ENCODE results near the gene SREBF1.

SREBF1 gene

DNA sequence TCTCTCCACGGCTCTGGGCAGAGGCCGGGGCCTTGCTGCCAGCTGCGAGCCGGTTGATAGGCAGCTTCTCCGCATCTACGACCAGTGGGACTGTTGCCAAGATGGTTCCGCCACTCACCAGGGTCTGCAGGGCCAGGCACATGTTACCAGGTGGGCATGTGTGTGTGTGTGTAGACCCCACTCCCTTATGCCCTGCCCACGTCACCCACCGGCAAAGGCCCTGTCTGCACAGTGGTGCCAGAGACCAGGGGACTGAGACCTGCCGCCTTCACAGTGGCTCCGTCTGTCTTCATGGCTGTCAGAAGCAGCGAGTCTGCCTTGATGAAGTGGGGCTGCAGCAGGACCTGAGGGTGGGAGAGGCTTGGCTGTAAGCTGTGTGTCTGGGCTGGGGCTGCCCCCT, 17.7 kb downstream of the SREBF1 start:
- Mint-ChIP-seq H3K36me3 (peaks cover 56% of the 10 kb centered on the region), H3K4me3 (no peak overlapping the region), H3K27me3 (no peaks in the 10 kb centered on the region), H3K27ac (no peak overlapping the region), H3K9me3 (no peaks in the 10 kb centered on the region), H3K4me1 (peaks cover 61% of the 10 kb centered on the region)
- CTCF ChIA-PET = interaction anchor here (2.0 kb wide), 2 partner anchors 8 to 42 kb away, joined by 8 to 15 read pairs; no protein-coding TSS in a partner anchor
- no peak for DNase-seq

DNA sequence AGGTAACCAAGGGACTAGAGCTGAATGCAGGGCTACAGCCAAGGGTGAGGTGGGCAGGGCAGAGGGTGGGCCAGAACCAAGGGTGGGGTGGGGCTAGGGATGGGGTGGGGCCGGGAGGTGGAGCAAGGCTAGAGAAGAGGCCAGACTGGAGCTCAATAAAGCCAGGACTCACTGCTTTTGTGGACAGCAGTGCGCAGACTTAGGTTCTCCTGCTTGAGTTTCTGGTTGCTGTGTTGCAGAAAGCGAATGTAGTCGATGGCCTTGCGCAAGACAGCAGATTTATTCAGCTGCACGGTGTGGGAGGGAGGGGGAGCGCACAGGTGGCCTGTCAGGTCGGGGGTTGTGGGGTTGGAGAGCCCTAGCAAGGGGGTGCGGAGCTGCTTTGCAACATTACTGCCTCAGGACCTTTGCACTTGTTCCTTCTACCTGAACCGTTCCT, 18.7 kb downstream of the SREBF1 start:
- Mint-ChIP-seq H3K36me3 (peaks cover 59% of the 10 kb centered on the region), H3K4me1 (peaks cover 59% of the 10 kb centered on the region), H3K4me3 (no peak overlapping the region), H3K27me3 (no peaks in the 10 kb centered on the region), H3K27ac (no peak overlapping the region), H3K9me3 (no peaks in the 10 kb centered on the region)
- CTCF ChIA-PET = interaction anchor here (0.9 kb wide), 1 partner anchor 30 kb away, joined by 3 read pairs; no protein-coding TSS in a partner anchor
- peak; percentile 35 for DNase-seq

- Mint-ChIP-seq H3K4me3 (no peak overlapping the region), H3K36me3 (peaks cover 60% of the 10 kb centered on the region), H3K4me1 (peaks cover 57% of the 10 kb centered on the region), H3K27ac (peak overlapping the region; percentile 42), H3K27me3 (no peaks in the 10 kb centered on the region), H3K9me3 (no peaks in the 10 kb centered on the region)
- CTCF ChIA-PET = interaction anchor here (0.9 kb wide), 1 partner anchor 31 kb away, joined by 3 read pairs; no protein-coding TSS in a partner anchor
- DNase-seq = no peak
These were observed 19.2 kb downstream of the SREBF1 start for GRCh38 chr17:17817552-17817947.

DNA sequence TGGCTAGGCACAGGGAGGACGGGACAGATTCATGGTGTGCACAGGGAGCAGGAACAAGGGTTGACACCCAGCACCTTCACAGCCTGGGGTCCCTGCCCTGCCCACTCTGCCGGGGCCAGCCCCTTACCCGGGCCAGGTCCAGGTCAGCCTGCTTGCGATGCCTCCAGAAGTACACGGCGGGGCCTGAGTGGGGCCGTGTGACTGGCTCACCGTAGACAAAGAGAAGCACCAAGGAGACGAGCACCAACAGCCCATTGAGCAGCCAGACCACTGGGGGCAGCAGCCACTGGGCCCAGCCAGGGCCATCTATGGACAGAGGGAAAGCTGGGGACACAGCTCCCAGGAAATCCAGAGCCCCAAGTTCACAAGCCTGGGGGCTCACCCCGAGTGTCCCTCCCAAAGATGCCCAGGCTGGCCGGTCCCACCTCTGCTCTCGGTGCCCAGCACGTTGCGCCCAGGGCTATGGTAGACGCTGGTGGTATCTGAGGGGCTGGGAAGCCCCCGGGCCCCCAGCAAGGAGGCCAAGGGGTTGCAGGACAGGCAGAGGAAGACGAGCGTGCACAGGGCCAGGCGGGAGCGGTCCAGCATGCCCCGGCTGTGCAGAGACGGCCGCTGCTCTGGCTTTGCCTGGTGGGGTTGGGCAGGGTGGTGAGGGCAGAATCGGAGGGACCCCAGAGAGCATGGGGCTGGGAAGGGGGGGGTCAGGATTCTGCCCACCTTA, 19.8 kb downstream of the SREBF1 start:
- DNase-seq = no peak
- Mint-ChIP-seq H3K27me3 (no peaks in the 10 kb centered on the region), H3K27ac (no peak overlapping the region), H3K36me3 (peaks cover 56% of the 10 kb centered on the region), H3K4me3 (no peak overlapping the region), H3K4me1 (peaks cover 55% of the 10 kb centered on the region), H3K9me3 (no peaks in the 10 kb centered on the region)
- CTCF ChIA-PET = interaction anchor here (5.9 kb wide), 1 partner anchor 41 kb away, joined by 95 read pairs; no protein-coding TSS in a partner anchor

GRCh38 chr17:17816240-17816814, 20.5 kb downstream of the SREBF1 start:
- H3K4me1 Mint-ChIP-seq = peaks cover 51% of the 10 kb centered on the region
- H3K27me3 Mint-ChIP-seq = no peaks in the 10 kb centered on the region
- H3K4me3 Mint-ChIP-seq = no peak overlapping the region
- DNase-seq = no peak
- H3K27ac Mint-ChIP-seq = no peak overlapping the region
- peaks cover 62% of the 10 kb centered on the region for H3K36me3 Mint-ChIP-seq
- CTCF ChIA-PET = interaction anchor here (5.9 kb wide), 1 partner anchor 41 kb away, joined by 95 read pairs; no protein-coding TSS in a partner anchor
- H3K9me3 Mint-ChIP-seq = no peaks in the 10 kb centered on the region

DNA sequence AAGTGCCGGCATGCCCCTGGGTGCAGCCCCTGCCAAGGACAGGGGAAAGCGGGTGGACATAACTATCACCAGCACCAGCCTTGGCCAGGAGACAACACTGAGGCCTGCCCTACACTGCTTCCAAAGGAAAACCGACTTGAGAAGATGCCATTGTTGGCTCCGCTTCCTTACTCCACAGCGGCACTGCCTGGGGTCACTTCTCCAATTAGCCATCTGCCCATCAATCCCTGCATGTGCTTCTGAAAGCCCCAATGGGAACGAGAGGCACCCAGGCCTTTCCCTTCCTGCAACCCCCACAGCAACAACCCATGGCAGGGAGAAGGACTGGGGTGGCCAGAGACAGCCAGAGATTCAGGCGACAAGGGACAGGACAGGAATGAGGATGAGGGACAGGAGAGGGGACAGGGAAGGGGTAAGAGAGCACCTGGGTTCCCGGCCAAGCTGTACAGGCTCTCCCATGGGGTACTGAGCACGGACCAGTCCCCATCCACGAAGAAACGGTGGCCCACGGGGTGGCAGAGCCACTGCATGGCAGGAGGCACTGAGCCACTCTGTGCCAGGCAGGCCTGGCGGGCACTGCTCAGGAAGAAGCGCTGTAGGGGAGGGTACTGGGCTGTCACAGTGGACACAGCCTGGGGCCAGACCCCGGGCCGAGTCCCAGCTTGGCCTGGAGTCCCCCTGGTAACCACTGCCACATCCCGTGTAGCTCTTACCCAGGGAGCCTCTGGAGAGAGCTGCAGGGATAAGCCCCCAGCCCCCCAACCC, 21.2 kb downstream of the SREBF1 start:
- H3K27ac Mint-ChIP-seq = peak overlapping the region; percentile 65
- no peak overlapping the region for H3K4me3 Mint-ChIP-seq
- no peaks in the 10 kb centered on the region for H3K9me3 Mint-ChIP-seq
- CTCF ChIA-PET = interaction anchor here (5.9 kb wide), 1 partner anchor 42 kb away, joined by 95 read pairs; no protein-coding TSS in a partner anchor
- peaks cover 61% of the 10 kb centered on the region for H3K36me3 Mint-ChIP-seq
- no peaks in the 10 kb centered on the region for H3K27me3 Mint-ChIP-seq
- peaks cover 44% of the 10 kb centered on the region for H3K4me1 Mint-ChIP-seq
- DNase-seq = no peak

GRCh38 chr17:17815062-17815406, 21.8 kb downstream of the SREBF1 start:
- CTCF ChIA-PET = interaction anchor here (1.2 to 5.9 kb wide), 3 partner anchors 13 to 136 kb away, joined by 3 to 95 read pairs (median 3); no protein-coding TSS in a partner anchor
- Mint-ChIP-seq H3K9me3 (no peaks in the 10 kb centered on the region), H3K4me1 (peaks cover 38% of the 10 kb centered on the region), H3K36me3 (peaks cover 56% of the 10 kb centered on the region), H3K27ac (peak overlapping the region; percentile 24), H3K4me3 (no peak overlapping the region), H3K27me3 (no peaks in the 10 kb centered on the region)
- DNase-seq = no peak

DNA sequence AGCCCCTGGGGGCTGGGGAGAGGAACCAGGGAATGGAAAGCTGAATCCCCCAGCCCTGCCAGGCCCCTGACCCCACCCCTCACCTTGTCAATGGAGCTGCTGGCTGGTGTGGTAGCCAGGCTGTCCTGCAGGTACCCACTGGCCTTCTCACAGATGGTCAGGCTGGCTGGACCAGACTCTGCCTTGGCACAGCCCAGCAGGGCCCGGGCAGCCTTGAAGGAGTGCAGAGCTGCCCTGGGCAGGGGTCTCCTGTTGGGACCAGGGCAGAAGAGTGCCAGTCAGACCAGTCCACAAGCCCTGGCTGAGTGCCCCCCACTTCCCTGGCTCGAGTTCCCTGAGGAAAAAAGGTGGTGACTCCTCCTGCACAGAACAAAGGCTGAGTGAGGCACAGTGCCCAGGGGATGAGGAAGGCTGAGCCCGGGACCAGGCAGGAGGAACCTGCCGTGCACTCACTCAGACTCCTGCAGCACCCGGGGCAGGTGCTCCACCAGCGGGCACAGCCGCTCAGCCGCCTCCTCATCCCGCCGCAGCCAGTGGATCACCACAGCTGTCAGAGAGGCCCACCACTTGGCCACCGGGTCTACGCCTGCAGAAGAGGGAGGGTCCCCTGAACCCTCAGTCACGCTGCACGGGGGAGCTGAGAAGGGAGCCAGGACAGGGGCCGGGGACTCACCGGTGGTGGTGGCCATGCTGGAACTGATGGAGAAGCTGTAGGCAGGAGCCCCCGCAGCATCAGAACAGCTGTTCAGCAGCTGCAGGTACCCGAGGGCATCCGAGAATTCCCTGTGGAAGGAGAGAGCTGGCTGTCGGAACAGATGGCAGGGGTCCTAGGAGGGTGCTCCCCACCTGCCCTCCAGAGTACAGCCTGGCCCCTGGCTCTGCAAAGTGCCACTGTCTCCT, 22.4 kb downstream of the SREBF1 start:
- H3K4me3 Mint-ChIP-seq = no peak overlapping the region
- CTCF ChIA-PET = interaction anchor here (1.2 to 5.9 kb wide), 3 partner anchors 12 to 135 kb away, joined by 3 to 95 read pairs (median 3); no protein-coding TSS in a partner anchor
- H3K9me3 Mint-ChIP-seq = no peaks in the 10 kb centered on the region
- H3K27me3 Mint-ChIP-seq = no peaks in the 10 kb centered on the region
- peaks cover 50% of the 10 kb centered on the region for H3K36me3 Mint-ChIP-seq
- peaks cover 31% of the 10 kb centered on the region for H3K4me1 Mint-ChIP-seq
- peak overlapping the region; percentile 24 for H3K27ac Mint-ChIP-seq
- no peak for DNase-seq

GRCh38 chr17:17813725-17814095, 23.1 kb downstream of the SREBF1 start:
- CTCF ChIA-PET = interaction anchor here (0.8 to 5.9 kb wide), 7 partner anchors 12 to 220 kb away, joined by 3 to 95 read pairs (median 4); no protein-coding TSS in a partner anchor
- H3K36me3 Mint-ChIP-seq = peaks cover 44% of the 10 kb centered on the region
- H3K27me3 Mint-ChIP-seq = no peaks in the 10 kb centered on the region
- H3K4me1 Mint-ChIP-seq = peaks cover 30% of the 10 kb centered on the region
- H3K9me3 Mint-ChIP-seq = no peaks in the 10 kb centered on the region
- H3K4me3 Mint-ChIP-seq = no peak overlapping the region
- DNase-seq = no peak
- no peak overlapping the region for H3K27ac Mint-ChIP-seq

GRCh38 chr17:17813055-17813724, 23.6 kb downstream of the SREBF1 start:
- Mint-ChIP-seq H3K27me3 (no peaks in the 10 kb centered on the region), H3K4me3 (no peak overlapping the region), H3K36me3 (peaks cover 40% of the 10 kb centered on the region), H3K4me1 (peaks cover 27% of the 10 kb centered on the region), H3K27ac (peak overlapping the region; percentile 33), H3K9me3 (no peaks in the 10 kb centered on the region)
- CTCF ChIA-PET = interaction anchor here (0.7 to 5.9 kb wide), 14 partner anchors 9 to 224 kb away, joined by 3 to 95 read pairs (median 4); no protein-coding TSS in a partner anchor
- no peak for DNase-seq

GRCh38 chr17:17812211-17813054, 24.4 kb downstream of the SREBF1 start:
- Mint-ChIP-seq H3K4me1 (peaks cover 23% of the 10 kb centered on the region), H3K27ac (peak overlapping the region; percentile 33), H3K9me3 (no peaks in the 10 kb centered on the region), H3K27me3 (no peaks in the 10 kb centered on the region), H3K36me3 (peaks cover 37% of the 10 kb centered on the region), H3K4me3 (no peak overlapping the region)
- CTCF ChIA-PET = interaction anchor here (0.7 to 5.9 kb wide), 16 partner anchors 8 to 225 kb away, joined by 3 to 95 read pairs (median 4); no protein-coding TSS in a partner anchor
- peak; percentile 70 for DNase-seq

All from activated naive CD4-positive, alpha-beta T cell treated with anti-CD3 and anti-CD28 coated beads, Interleukin-2, amount 10 ng/mL, durations not matched to agents 7 days and 5 days (primary cell).